ENCODE data around the gene CHURC1. TPM values are rescaled to one million over a fixed set of nuclear protein-coding genes. Genes with fewer than 3 reads are reported as not detected.

Gene CHURC1
- 82.5 and 130 TPM in 2 replicates for total RNA-seq (2014; rRNA removed; shearing (Covaris generic))

DNA sequence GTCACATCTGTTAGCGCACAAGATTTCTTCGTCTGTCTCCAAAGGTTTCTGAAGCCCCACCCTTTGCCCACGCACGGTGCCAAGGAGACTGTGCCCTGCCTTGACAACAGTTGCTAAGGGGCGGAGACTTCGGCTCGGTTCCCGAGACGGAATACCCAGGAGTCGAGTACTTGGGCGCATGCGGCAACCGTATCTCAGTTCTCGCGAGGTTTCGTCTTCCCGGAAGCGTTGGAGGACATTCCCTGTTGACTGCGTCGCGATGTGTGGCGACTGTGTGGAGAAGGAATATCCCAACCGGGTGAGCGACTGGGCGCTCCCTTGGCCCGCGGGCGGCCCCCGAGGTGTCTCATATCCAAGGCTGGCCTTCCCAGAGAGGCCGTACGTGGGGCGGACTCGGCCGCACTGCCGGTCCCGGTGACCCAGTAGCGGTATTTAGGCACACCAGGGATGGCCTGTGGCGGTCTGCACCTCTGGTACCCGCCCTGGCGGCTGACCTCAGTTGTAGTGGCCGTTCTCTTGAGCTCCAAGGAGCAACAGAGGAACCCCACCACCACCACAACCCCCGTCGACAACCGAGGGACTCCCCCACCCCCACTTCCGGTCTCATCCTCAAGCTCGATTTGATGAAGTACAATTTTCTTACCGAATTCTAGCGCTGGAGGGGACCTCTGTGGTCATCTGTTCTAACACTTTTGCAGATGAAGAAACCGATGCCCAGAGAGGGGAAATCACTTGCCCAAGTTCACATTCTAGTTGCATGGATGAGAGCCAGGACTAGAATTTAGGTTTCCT, at the start of gene CHURC1:
CHURC1 (plus strand) TSS at position 219 of the 792 bp plus-strand sequence; CDS start at position 260, 41 bp downstream.
- DNase-seq (ENCODE audit: low read depth), result peak; percentile 100

DNA sequence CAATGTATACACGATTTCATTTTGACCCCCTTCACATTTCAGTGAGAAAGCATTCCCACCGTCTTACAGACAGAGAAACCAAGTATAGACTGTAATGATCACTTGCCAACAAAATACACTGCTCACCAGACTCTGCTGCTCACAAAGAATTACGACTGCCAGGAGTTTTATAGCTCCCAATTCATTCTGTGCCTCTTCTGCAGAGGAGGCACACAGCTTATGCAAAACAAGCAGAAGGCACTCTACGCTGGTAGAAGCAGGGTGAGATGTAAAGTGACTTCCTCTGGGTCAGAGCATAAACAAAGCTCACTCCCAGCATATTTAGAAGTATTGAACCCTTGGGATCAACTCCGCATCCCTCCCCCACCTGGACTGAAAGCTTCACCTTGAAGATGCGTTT, 49.1 kb upstream of the CHURC1 start:
- DNase-seq (ENCODE audit: low read depth), result no peak

DNA sequence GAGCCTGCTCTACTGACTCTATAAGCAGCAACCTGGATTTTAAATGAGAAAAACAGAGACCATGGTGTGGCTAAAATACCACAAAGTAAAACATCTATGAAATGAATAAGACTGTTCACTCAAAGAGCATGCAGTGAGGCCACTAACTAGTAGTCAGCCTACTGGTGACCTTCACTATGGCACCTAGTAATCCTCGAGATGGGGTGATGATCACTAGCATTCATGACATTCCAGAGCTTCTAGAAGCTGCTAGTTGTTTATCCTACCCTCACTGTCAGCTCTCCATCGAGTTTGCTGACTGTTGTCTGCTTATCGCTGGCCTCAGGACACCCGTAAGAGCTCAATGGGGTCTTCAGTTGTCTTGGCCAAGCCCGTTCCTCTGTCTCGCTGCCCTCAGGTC, 48.3 kb upstream of the CHURC1 start:
- no peak for DNase-seq (ENCODE audit: low read depth)

DNA sequence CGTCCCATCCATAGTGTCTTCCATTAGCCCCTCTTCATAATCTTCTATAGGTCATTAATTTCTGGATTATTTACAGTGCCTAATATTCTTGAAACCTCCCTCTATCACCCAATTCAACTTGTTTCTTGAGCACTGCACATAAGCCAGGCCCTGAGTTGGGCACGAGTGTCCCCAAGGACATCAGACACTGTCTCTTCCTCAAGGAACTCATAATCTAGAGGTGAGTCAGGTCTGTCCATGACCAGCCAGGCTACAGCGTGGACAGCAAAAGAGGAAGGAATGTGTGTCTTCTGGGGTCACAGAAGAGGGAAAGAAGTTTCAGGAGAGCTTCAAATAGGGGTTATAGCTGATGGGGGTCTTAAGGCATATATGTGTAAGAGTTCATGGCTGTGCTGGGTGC, 47.1 kb upstream of the CHURC1 start:
- DNase-seq (ENCODE audit: low read depth), result no peak

DNA sequence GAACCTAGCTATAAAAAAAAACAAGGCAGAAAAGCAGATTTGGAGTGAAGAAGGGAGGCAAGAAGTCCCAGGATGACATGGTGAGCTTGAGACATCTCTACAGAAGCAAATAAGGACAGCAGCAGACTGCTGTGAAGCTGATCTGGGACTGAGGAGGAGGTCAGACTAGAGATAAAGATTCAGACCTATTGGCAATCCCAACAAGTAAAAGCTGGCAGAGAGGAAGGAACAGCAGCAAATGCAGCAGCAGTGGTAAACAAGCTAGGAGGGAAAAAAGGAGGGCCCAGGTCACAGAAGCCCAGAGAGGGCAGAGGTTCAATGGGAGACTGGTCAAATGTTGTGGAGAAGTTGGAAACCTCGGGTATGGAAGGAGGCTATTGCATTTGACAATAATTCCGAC, 45.9 kb upstream of the CHURC1 start:
- DNase-seq (ENCODE audit: low read depth), result no peak

DNA sequence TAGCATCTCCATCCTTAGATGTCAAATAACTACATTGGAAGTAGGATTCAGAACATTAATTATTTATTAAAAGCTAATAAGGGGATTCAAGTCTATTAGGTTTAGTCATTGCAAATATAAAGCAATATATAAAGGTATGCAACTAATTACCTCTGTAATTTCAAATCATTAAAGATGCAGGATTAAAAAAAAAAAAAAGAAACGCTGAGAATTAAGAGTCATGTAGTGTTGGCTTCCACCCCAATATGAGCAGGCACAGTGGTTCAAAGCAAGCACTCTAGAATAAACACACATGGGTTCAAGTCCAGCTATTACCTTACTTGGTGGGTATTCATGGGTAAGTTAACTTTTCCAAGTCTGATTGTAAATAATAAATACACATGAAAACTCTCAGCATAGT, 45.4 kb upstream of the CHURC1 start:
- no peak for DNase-seq (ENCODE audit: low read depth)

DNA sequence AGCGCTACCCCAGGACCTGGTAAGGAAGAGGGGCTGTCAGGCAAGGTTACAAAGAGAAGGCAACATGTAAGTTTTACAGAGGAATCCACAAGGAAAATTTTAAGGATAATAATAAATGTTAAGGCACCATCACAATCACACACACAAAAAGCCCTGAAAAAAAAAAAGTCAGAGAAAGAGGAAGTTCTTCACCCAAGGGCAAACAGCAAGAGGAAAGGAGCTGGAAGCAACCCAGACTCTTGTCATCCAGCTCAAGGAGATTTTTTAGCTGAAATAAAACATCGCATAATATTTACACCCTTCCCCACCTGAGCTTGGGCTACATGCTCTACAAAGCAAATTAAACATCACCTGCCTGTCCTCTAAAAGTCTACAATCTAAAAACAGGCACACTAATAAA, 44.1 kb upstream of the CHURC1 start:
- DNase-seq (ENCODE audit: low read depth), result no peak

DNA sequence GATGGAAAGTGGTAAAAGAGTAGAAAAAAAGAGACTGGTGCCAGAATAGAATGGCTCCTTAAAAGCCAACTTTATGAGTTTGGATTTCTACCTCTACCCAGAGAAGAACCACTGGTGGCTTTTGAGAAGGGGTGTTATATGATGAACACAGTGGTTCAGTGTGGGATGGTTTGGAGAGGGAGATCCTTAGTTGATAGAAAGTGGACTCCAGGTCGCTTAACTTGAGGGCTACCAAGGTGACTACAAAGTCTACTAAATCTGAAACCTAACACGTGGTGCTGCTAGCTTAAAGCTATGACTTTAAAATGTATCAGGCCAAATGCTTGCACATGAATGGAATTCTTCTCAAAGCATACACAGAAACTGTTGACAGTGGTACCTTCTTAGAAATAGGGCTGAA, 42.9 kb upstream of the CHURC1 start:
- DNase-seq (ENCODE audit: low read depth), result no peak

DNA sequence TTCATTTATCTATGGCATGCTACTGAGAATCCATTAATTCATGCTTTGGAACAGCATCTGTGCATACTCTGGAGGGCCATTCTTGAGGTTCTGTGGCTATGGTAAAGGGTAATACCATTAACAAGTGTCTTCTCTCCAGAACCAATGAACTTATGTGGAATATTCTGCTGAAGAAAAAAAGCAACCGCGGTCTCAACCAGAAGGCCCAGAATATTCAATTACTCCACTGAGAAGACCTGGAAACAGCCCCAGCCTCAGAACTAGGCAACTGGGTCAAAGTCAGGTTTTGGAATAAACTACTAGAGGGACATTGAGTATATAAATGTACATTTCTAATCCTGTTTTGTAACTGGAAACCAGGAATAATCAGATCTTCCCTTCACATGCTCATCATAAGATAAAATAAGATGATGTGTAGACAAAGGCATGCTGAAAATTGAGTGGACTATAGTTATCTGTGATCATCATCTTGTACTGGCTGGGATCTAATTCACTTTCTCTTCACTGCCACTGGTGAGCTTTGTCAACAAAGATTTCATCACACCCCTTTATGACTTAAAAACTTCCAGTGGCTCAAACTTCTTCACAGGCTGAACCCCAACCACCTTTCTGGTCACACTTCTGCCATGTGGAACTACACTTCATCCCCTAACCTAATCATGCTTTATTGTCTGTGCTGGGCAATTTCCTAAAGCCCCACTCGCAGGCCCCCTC, 40.6 kb upstream of the CHURC1 start:
- DNase-seq (ENCODE audit: low read depth), result no peak

DNA sequence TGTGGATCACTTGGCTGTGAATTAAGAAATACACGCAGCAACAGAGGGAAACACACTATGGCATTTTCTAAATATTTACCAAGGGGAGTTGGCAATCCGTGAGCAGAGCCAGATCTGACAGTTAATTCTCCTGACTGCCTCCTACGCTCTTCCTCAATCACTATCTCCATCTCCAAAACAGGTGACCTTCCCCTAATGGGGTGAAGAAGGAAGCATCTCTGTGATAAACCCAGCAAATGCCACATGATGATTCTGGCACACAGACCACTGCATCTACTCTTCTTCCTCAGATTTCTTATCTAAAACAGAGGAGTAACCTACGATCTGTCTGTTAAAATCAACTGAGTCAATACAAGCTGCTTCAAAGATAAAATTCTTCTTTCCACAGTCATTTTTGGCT, 38.9 kb upstream of the CHURC1 start:
- no peak for DNase-seq (ENCODE audit: low read depth)

DNA sequence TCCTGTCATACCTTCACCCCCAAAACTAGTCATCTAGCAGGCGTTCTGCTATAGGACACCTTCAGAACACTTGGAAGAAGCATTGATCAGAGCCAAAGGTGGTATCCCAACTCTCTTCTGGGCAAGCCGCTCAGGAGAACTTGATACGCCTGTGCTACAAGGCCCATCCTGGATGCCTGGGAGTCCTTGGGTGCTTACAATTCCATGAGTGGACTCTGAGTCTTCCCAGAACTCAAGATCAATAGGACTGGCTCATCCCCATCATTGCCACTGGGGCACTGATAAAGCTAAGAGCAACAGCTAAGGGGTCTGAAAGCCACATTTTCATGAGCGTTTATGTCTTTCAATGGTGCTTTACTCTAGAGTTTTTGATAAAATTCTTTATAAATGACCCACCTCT, 36.4 kb upstream of the CHURC1 start:
- no peak for DNase-seq (ENCODE audit: low read depth)

DNA sequence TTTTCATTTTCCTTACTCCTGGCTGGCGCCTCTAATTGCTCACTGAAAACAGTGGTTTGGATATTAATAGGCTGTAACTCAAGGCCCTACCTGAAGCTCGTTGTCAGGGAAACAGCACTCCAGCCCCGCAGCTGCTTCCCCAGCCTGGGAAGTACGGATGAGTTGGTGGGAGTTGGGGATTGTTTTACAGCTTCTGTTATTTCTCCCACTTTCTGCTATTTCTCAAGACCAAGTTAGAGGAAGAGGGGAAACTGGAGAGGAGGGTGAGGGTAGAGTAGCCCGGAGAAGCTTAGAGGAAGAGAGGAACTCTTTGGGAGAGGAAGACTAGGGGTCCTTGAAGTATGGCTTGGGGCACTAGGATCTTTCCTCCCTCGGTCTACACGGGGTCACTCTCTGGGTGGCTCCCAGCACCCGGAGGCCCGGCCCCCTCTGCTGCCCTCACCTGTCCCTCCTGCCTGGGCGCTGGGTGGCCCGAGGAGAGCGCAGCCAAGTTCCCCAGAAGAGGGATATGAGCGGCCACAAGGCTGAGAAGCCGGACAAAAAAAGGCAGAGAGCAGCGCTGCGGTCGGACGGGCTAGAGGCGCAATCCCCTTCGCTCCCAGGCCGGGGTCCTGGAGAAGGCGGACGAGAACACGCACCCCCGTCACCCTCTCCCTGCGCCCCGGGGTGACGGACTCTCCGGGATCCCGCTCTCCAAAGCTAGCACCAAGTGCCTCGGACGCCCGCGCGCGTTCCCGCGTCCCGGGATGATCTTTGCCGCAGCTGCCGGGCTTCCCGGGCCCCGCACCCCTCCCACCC, 35.2 kb upstream of the CHURC1 start:
- peak; percentile 15 for DNase-seq (ENCODE audit: low read depth)

DNA sequence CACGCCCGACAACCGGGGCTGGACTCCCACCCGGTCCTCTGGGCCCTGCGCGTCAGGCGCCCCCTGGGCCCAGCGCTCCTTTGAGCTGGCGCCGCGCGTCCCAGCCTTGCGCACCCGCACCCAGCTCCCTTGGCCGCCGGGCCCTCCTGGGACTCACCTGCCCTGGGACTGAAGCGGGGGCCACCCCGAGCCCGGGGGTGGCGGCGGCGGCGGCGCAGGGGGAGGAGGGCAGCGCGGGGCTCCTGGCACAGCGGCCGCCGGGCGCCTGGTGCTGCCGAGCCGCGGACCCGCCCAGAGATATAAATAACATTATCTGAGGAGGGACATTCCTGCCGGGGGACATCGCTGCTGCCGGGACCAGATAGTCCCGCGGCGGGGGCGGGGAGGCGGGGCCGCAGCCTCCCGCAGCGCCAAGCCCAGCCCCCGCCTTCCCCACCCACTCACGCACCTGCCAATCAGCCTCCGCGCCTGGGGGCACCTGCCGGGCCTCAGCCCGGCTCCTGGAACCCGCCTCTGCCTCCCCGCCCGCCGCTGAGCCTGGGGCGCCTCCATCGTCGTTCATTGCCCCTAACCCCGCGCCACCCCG, 34.5 kb upstream of the CHURC1 start, which contains the start of gene SPTB:
SPTB (minus strand) TSS at position 273 of the 586 bp plus-strand sequence. CDS start 56,813 bp downstream, outside the sequence.
- DNase-seq (ENCODE audit: low read depth), result peak; percentile 40

DNA sequence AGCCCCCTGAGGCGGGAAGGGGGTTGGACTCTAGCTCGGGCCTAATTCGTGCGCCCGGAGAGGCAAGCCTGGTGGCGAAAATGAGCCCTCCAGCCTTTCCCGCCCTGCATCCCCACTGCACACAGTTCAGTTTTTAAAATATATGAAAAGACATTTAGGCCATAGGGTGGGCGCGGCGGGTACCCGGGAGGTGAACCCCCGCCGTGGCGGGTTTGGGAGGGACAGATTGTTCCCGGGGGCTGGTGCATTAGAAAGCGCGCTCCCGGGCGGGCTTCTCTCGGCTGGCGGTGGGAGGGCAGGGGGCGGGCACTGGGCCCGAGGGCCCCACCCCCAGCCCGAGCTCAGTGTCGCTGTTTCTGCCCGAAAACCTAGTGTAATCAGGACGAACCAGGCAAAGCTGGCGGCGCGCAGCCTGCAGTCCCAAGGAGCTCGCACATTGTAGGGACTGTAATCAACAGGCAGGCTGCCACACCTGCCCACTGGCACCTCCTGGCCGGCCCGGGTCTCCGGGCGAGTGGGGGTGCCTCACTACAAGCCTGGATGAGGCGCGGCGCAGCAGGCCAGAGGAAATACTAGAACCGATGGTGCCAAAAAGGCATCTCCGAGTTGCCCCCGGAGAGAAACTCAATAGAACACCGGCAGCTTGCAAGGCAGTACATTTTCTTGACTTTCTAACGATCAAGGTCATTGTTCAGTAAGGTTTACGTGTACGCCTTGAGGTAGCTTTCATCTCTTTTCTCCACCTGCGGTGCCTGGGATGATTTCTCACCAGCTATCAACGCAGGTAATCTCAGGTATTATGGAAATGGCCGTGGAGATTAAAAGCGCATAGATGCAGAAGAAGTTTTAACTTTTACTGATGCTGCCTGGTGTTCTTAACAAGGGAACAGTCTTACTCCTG, 33.8 kb upstream of the CHURC1 start:
- peak; percentile 65 for DNase-seq (ENCODE audit: low read depth)

DNA sequence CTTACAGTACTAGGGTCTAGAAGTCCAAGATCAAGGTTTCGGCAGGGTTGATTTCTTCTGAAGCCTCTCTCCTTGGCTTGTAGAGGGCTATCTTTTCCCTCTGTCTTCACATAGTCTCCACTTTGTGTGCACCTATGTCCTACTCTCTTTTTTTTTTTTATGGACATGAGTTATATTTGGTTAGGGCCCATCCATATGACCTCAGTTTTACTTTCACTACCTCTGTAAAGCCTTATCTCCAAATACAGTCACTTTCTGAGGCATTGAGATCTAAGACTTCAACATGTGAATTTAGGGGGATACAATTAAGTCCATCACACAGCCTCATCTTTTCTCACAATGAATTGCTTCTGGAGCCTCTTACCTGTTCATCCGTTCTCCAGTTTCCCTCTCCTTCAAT, 28.7 kb upstream of the CHURC1 start:
- DNase-seq (ENCODE audit: low read depth), result no peak

DNA sequence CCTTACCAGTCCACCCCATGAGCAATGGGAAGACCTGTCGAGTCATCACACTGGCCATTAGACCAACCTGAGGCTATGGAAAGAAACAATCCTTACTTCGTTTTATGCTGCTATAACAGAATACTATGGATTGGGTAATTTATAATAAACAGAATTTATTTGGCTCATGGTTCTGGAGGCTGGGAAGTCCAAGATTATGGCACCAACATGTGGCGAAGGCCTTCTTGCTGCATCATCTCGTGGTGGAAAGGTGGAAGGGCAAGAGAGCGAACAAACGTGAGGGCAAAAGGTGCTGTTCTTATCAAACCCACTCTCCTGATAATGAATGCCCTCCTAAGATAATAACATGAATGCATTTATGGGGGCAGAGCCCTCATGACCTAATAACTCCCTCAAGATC, 24.9 kb upstream of the CHURC1 start:
- no peak for DNase-seq (ENCODE audit: low read depth)

DNA sequence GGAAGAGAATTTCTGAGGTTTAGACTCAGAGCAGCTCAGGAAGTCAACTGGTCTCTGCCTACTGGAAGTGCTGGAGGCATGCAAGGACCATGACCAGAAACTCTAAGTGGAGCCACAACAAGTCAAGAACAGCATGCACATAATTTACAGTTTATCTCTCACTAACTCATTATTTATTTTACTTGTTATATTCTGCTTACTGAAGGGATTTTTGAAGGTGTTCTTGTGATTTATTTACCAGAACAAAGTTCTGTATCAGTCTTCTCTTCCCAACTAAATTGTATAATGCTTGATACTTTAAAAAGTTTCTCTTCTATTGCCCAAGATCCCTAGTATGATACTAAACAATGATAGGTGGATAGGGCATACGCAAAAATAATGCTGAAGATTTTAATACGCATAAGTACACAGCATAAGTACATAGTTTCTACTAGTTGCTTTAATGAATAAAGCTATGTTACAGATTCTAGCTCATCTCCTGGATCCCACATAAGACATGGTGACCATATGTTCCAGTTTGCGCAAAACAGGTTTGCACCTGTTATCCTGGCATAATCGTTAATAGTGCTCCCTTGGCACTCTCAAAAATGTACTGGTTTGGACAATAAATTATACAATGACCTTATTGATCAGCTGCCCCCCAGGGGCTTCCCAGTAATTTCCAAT, 22.9 kb upstream of the CHURC1 start:
- DNase-seq (ENCODE audit: low read depth), result no peak

DNA sequence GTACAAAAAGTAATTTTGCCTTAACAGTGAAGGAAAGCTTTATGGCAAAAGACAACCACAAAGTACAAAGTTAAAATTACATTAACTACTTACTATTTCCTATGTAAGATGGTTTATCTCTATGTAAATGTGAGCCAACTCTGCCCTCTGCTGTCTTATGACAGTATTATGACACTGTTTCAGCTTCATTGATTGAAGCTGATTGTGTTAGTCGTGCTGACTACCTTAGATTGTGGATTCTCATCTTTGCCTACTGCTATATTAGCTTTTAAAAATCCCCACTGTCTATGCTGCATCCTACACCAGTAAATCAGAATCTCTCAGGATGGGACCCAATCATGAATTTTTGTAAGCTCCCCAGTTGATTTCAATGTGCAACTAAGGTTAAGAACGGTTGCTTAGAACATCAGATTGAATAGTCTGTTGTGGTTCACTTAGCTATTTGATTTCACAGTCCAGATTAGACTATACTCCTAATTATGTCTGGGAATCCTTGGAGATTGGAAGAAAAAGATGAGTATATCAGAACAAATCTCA, 22.3 kb upstream of the CHURC1 start:
- peak; percentile 65 for DNase-seq (ENCODE audit: low read depth)

DNA sequence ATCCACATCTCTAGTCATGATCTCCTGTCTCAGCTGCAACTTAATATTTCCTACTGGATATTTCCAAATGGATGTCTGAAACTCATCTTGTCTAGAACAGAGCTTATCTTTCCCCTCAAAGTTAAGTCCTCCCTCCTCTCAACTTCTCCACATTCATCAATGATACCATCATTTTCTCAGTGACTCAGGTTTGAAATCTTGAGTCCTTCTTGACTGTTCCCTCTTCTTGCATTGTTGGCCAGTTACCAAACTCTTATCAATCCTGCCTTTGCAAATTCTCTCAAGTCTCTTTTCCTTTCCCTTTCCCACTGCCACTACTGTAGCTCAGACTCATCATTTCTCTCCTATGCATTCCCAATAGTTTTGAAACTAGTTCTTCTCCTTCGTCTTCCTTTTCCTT, 14.3 kb upstream of the CHURC1 start:
- DNase-seq (ENCODE audit: low read depth), result no peak

DNA sequence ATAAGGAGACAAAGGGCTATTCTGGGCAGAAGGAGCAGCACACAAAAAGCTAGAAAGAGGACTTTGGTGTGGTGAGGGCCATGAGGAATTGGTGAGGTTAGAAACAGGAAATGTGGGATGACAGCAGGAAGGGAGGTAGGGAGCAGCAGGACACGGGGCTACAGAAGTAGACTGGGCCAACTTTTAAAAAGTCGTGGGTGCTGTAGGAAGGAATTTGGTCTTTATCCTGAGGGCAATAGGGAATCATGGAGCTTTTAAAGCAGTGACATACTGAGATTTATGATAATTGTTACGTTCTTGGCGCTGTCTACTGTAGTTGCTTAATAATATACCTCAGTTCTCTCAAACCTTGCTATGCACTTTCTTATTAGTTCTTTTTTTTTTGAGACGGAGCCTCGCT, 8.2 kb upstream of the CHURC1 start:
- no peak for DNase-seq (ENCODE audit: low read depth)
